ENCODE data around the gene DLG1. TPM values are rescaled to one million over a fixed set of nuclear protein-coding genes. Genes with fewer than 3 reads are reported as not detected.
A peak's percentile ranks its signal among the peaks of the same experiment; 100 is the strongest.

Gene DLG1
- total and polyA plus RNA-seq, 9 of the 15 experiments (the other 6 are each of a cell fraction or from before 2014, with no cell fraction given), result 9.4 to 63.5 (median 43.6) TPM

DNA sequence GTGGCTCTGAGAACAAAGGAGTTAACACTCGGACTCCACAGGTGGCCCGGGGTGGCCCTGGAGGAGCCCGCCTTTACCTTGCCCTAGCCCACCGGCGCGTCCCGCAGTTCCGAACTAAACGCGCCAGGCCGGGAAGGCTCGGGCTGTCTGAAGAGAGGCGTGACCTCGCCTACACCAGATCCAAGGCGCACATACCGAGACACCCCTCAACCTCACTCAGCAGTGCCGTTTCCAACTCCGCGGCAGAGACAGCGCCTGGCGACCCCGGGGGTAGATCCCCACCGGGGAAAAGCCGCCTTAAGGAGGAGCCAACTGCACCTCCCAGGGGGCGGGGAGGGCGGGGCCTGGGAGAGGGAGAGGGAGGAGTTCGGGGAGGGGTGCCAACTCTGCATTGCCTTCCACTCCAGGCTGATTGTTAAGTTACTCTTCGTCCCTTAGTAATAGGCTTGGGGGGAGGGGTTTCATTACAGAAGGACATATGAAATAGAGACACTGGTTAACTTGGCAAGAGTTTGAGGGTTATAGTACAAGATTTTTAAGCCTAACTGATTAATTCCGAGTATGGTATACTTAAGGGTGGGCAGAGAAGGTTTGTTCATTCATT lies at the start of gene DLG1 (continued):
- TF ChIP-seq PHF8 (IDR thresholded peaks at IDR 0.05; ENCODE audit: borderline replicate concordance, low read length), result peak; percentile 67
- TF ChIP-seq, protein P1, sequence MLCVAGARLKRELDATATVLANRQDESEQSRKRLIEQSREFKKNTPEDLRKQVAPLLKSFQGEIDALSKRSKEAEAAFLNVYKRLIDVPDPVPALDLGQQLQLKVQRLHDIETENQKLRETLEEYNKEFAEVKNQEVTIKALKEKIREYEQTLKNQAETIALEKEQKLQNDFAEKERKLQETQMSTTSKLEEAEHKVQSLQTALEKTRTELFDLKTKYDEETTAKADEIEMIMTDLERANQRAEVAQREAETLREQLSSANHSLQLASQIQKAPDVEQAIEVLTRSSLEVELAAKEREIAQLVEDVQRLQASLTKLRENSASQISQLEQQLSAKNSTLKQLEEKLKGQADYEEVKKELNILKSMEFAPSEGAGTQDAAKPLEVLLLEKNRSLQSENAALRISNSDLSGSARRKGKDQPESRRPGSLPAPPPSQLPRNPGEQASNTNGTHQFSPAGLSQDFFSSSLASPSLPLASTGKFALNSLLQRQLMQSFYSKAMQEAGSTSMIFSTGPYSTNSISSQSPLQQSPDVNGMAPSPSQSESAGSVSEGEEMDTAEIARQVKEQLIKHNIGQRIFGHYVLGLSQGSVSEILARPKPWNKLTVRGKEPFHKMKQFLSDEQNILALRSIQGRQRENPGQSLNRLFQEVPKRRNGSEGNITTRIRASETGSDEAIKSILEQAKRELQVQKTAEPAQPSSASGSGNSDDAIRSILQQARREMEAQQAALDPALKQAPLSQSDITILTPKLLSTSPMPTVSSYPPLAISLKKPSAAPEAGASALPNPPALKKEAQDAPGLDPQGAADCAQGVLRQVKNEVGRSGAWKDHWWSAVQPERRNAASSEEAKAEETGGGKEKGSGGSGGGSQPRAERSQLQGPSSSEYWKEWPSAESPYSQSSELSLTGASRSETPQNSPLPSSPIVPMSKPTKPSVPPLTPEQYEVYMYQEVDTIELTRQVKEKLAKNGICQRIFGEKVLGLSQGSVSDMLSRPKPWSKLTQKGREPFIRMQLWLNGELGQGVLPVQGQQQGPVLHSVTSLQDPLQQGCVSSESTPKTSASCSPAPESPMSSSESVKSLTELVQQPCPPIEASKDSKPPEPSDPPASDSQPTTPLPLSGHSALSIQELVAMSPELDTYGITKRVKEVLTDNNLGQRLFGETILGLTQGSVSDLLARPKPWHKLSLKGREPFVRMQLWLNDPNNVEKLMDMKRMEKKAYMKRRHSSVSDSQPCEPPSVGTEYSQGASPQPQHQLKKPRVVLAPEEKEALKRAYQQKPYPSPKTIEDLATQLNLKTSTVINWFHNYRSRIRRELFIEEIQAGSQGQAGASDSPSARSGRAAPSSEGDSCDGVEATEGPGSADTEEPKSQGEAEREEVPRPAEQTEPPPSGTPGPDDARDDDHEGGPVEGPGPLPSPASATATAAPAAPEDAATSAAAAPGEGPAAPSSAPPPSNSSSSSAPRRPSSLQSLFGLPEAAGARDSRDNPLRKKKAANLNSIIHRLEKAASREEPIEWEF (CRISPR knock-in tag; IDR thresholded peaks at IDR 0.05), result no peak
- TF ChIP-seq YY1 (IDR thresholded peaks at IDR 0.05; ENCODE audit: borderline replicate concordance in 1 of 3, control insufficient read depth in 1 of 3, extremely low read depth in 1 of 3, insufficient read depth in 3 of 3, insufficient read length in 1 of 3, insufficient replicate concordance in 2 of 3, low read depth in 1 of 3, low read length in 2 of 3), result no peak
- TF ChIP-seq, protein P2, sequence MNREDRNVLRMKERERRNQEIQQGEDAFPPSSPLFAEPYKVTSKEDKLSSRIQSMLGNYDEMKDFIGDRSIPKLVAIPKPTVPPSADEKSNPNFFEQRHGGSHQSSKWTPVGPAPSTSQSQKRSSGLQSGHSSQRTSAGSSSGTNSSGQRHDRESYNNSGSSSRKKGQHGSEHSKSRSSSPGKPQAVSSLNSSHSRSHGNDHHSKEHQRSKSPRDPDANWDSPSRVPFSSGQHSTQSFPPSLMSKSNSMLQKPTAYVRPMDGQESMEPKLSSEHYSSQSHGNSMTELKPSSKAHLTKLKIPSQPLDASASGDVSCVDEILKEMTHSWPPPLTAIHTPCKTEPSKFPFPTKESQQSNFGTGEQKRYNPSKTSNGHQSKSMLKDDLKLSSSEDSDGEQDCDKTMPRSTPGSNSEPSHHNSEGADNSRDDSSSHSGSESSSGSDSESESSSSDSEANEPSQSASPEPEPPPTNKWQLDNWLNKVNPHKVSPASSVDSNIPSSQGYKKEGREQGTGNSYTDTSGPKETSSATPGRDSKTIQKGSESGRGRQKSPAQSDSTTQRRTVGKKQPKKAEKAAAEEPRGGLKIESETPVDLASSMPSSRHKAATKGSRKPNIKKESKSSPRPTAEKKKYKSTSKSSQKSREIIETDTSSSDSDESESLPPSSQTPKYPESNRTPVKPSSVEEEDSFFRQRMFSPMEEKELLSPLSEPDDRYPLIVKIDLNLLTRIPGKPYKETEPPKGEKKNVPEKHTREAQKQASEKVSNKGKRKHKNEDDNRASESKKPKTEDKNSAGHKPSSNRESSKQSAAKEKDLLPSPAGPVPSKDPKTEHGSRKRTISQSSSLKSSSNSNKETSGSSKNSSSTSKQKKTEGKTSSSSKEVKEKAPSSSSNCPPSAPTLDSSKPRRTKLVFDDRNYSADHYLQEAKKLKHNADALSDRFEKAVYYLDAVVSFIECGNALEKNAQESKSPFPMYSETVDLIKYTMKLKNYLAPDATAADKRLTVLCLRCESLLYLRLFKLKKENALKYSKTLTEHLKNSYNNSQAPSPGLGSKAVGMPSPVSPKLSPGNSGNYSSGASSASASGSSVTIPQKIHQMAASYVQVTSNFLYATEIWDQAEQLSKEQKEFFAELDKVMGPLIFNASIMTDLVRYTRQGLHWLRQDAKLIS (CRISPR knock-in tag; IDR thresholded peaks at IDR 0.05), result no peak; the same call in 1 of the 2 replicates
- no peak for TF ChIP-seq ZFP30 (CRISPR knock-in tag; IDR thresholded peaks at IDR 0.05; ENCODE audit: borderline replicate concordance)
- TF ChIP-seq JUN (IDR thresholded peaks at IDR 0.05; ENCODE audit: borderline replicate concordance, low read depth, low read length), result 0 out of 2 replicates have a peak, but pooled peaks have one; percentile 7
- no peak for TF ChIP-seq JUN (CRISPR knock-in tag; IDR thresholded peaks at IDR 0.05; ENCODE audit: borderline replicate concordance)
